Measurements from ENCODE around the gene DCC.

Gene DCC

DNA sequence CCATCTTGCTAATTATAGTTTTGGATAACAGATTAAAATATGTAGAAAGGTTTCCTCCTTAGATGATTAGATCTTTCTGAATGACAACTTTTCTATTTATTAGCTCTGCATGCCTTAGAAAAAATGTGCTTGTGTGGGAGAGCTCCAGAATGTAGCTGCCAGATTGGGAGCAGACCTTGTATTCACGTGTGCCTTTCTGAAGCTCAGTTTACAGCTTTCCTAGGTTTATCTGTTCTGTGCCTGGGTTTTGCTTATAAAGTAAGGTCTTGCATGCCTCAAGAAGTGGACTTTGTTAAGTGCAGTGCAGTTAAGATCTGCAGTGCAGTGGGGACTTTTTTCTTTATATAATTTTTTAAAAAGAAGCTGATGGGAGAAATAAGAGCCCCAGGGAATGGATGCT lies 179.0 kb downstream of the DCC start:
- no peak for FAIRE-seq

DNA sequence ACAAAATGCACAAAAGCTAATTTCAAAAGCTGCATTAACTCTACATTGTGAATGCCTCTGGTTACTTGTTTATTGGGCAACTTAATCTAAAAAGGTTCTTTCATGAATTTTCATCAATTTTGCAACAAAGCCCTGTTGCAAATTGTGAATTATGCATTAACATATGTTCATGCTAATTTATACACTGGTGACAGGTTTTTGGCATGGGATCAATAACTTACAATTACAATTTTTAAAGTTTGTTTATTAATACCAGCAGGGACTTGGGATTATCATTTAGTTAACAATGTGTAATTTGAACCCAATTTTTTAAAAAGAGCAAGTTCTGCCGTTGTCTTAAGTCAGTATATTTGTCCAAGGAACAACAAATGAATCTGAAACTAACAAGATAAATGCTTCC lies 183.6 kb downstream of the DCC start:
- FAIRE-seq = no peak

DNA sequence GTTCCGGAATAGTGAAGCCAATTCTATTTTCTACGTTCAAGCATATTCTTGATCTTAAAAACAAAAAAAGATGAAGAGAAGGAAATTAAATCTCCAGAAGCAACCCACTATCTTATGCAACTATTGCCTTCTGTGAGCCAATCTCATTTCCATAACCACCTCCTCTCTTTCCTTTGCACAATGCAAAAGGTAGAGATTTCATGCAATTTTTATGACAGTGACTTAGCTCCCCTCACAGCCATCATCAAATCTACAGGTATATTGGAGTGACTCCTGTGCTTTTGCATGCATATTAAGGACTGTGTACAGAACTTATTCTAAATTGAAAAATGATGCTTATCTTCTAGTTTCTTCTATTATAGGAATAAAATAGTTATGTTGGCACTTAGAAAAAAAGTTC lies 191.8 kb downstream of the DCC start:
- FAIRE-seq = no peak

DNA sequence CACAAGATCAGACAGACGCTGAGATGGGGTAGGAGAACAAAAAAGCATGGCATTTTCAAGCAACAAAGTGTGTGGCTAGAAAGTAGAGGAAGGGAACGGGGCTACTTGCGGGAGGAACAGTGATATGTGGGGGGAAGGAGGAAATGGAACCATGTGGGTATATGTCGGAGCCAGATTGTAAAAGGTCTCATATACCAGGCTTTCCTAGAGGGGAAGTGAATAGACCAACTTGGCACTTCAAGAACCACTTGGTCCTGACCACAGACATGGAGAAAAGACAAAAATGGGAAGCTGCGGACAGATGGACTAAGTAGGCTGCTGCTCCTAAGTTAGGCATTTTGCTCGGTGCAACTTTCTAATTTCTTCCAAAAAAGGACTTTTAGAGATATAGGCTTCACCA lies 196.0 kb downstream of the DCC start:
- no peak for FAIRE-seq

DNA sequence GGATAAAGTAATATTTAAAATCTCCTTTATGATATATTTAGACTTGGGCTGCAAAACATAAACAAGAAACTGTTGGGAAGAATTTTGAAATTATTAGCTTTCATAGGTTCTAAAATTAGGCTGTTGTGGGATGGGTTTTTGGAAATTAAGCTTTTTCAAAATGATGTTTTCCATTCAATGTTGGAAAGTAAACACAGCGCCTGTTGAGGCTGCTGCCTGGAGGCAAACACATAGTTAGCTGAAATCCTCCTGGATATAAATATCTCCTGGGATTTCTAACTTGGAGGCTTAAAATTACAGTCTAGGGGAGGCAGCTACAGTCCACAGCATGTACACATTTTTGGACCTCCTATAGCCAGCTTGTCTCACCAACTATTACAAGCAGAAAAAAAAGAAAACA lies 197.3 kb downstream of the DCC start:
- no peak for FAIRE-seq

DNA sequence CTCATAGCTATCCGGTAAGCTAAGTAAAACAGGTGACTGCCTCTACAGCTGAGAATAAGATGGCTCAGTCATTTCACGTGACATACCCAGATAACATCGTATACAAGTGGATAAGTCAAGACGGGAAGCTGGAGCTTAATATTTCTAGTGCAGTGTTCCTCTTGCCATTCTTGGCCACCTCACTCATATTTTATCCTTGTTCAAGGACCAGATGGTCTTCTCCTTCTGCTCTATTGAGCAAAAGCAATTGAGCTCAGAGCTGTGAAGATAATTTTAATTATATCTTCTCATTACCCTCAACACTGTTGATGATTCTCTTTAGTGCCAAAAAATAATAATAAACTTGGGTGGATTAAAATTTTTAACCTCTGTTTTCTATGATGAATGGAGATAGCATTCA lies 201.1 kb downstream of the DCC start:
- no peak for FAIRE-seq

DNA sequence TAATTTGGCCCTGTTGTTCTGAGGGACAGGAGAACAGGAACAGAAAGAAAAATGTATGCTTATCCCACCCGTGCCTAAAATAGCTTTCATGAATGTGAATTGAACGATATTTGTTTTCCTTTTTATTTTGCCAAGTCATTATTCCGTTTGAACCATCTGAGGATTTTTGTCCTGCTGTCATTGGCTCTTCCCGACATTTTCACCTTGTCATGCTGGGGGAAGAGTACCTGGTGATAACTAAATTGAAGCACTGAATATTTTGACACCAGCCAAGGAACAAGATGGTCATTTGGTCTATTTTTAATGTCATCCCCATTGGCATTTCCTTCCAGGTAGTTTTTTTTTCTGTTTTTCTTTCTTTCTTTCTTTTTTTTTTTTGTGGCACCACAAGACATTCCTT lies 204.1 kb downstream of the DCC start:
- no peak for FAIRE-seq

DNA sequence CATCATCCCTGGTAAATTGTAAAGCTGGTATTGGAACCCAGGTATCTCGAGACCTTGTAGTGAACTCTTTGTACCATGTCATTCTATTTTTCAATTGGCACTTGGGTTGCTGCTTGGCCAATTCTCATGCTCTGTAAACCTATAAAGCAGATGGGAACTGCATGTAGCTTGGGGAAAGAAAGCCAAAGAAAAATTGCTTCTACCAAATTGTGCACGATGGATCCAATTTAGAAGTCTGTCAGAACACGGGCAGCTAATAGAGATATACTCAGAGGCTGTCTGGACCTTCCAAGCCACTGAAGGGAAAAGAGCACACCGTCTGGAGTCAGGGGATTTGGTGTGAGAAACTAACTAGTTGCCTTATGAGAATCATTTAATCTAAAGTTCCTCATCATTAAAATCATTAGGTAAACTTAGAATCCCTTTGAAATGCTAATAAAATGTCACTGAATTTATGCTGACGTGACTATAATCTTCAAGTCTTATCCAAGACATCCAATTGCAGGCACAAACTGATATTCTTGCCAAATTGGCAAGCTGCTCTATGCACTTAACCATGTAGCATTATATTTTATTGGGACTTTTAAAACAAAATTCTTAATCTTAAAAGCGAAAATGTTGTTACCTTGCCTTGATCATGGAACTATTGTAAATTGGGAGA lies 206.8 kb downstream of the DCC start:
- no peak for FAIRE-seq

DNA sequence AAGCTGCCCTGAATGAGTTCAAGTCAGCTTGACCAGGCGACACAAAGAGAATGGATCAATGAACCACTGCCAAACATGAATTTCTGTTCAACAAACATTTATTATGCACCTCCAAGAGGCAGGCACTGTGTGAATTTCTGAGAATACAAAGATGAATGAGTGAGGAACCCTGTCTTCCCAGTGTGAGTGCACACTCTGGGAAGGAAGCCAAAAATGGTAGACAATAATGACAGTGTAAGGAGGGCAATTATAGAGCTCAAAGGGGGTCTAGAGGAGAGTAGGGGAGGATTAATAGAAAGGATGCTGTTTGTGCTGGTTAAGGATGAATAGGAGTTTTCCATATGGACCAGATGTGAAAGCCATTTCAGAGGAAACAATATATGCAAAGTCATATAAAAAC lies 213.4 kb downstream of the DCC start:
- FAIRE-seq = no peak

DNA sequence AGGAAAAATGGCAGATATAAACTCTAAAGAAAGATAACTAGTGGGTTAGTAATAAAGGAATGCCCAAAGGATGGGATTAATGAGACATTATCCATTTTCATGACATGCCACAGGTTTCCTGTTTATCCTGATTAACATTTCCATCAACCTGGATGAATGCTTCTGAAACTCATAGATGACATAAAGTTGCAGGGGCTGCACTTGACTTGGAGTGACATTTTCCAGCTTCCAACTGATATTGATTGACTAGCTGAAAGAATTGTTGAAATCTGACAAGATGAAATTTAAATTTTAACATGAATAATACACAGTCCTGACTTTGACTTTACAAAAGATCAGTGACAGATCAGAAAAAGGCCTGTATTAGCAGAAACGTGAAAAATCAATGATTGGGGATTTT lies 214.2 kb downstream of the DCC start:
- no peak for FAIRE-seq

DNA sequence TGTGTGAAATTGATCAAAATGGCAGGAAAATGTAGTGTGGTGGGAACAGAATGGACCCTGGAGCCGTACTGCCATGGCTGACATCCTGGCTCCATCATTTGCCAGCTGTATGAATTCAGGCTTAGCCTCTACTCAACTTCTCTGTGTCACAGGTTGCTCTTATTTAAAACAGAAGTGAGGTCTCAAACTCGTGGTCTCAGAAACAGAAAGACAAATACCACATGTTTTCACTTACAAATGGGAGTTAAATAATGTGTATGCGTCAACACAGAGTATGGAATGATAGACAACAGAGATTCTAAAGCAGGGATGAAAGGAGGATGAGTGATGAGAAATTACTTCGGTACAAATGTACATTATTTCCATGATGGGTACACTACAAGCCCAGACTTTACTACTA lies 227.4 kb downstream of the DCC start:
- no peak for FAIRE-seq

DNA sequence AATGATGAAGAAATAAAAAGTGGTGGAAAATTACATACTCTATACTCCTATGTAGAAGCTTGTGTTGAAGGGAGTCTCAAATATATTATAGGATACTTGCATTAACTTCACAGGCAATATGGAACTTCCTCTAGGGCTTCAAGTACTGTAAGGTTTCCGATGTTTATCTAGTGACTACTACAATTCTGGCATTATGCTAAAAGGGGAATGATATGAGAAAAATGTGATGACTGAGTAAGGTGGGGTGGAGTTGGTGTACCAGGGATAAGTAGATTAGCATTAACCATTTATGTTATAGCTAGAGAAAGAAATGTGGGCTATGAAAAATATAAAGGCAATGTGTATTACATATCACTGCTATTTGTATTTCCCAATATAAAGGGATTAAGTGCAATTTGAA lies 229.5 kb downstream of the DCC start:
- no peak for FAIRE-seq

DNA sequence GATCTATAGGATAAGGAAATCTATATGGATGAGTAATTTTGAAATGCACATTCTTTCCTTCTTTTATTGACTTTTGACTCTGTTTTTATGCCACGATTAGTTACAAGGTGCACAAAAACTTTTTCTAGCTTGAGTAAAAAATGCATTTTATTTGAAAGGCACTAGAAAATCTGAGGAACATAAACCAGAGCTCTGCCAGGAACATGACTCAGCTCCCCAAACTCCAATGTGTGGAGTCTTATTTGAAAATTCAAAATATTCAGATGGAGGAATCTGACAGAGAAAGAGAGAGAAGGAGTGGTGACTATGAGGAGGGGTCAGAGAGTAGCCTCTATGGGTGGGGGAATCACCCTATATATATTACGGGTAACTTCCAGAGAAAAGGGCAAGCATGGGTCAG lies 231.0 kb downstream of the DCC start:
- FAIRE-seq = no peak

DNA sequence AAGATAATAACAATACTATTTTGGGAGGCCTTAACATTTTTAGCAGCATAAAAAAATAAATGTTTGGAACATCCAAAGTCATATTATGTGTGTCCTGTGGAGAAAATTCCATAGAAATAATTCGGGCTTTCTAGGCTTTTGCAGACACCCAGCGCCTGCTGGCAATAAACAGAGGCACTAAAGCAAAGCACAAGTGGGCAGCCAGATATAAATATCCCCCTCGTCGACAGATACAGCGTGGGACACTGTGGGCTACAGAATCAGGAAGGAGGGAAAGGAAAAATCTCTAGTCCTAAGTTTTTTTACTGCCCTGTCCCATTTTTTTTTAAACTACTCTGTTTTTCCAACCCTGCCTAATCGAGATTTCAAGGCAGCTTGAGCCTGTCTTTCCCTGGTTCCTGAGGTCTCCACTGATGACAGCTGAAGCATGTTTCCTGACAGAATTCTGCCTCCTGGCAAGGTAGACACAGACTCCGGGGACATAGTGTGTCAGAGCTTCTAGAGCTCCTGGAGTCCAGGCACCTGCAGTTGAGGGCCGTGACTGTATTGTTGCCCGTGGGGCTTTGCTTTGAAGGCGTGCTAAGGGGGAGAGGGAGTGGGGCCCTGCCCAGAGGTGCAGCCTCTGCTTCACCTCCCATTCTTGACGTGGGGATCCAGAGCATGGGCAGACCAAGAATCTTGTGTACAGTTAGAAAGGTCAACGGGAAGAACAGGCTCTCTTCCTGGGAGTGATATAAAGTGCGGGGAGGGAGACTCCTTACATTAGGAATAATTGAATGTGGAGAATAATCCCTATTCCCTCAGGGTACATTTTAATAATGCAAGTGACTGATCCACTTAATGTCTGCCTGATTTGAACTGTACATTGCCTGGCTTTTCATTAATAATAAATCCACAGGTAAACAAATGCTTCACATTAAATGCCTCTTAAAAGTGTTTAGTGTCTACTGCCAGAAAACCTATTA lies 232.3 kb downstream of the DCC start:
- no peak for FAIRE-seq

DNA sequence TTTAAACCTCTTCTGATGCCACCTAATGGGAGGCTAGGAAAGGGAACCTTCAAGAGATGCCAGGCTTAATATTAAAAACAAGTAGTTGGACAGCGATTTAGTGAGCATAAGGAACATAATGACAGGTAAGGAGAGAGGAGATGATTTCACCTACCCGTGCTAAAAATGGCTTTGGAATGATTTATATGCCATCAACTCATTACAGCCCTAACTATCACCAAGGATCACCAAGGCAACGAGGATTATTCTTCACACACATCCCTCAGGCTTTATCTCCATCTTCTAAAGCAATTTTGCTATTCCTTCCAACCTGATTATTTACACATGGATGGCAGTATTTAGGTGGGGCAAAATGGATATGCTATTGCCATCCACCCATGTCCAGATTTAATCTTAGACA lies 237.8 kb downstream of the DCC start:
- FAIRE-seq = no peak

DNA sequence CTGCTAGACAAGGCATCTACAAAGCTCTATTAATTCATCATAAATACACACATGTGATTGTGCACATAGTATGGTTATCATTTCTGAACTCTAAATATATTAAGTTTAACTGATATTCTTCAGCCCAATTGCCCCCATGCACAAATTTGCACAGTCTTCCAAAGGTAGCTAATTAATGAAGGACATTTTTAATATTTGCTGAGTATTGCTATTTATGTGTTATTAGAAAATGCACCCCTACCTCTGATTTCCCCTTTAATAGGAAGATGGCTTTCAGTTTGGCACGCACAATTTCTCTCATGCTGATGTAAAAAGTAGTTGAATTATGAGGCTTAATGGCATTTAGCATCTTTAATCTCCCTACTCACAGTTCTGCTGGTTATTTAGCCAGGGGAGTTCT lies 242.1 kb downstream of the DCC start:
- no peak for FAIRE-seq

DNA sequence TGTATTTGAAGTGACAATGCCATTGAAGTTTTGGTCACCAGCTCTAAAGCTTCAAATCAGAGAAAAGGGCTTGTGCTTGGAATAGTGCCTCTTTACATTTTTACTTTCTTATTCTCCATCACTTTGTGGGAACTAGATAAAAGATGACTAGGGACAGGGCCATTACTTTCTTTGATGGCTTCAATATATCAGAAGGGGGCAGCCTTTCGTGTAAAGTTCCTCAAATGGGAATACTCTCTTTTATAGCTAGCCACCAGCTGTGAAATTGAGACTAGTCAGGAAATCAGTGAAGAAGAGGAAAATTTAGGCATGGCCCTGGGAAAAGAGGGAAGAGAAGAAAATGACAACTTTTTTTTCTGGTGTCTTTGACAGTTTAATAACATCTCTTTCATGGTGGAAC lies 242.5 kb downstream of the DCC start:
- no peak for FAIRE-seq

DNA sequence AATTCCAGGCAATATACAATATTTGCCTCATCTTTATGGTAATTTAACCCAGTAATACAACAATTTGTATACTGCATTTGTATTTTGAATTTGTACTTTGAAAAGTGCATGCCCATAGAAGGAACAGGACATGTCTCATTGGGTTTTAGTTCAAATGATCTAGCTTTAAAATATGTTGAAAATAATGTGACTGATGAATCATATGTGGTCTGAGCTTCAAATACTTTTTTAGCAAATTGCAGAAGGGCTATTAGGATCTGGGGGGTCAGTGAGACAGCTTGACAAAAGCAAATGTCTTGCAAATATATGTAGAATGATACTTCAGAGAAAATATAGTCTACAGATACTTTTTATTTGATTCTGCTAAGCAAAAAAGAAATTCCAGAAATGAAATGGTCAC lies 248.9 kb downstream of the DCC start:
- no peak for FAIRE-seq

DNA sequence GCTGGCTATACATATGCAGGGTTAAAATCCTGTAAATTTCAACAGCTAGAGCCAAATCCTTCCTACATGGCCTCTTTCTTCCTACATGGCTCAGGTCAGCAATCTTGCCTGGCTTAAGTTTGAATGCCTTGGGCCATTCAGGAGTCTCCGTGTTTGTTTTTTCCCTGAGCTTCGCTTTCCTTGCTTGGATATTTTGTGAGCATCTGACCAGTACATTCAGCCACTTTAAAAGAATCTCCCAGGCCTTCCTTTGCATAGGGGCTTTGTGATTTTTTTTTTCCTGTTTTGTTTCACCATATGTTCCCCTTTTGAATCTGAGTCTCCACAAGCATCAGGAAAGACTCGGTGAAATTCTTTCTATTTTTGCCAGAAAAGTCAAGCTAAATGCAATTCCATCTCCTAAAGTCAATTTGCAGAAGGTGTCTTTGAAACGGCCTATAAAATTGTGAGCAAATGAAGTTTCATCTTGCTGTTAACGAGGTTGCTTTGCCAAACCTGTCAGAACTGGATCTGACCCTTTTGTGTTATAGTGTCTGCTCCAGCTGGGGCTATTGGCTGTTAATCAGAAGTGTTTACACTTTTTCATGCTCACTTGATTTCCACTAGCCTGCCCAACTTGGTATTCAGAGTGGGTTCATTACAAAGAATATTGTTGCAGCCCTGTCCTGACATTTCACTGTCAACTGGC lies 256.9 kb downstream of the DCC start:
- no peak for FAIRE-seq

DNA sequence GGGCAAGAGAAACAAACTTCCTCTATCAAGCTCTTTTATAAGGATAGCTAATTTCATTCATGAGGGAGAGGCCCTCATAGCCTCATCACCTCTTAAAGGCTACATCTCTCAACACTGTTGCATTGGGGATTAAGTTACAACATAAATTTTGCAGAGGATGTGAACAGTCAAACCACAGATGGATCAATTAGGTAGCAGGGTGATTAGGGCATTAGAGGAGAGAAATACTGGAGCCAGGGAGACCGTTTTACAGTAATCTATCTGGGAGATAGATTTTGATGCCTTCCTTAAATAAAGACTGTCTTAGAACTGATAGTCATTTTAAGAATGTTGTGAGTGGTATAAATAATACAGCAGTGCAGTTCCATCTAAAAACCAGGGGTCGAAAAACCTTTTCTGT lies 258.9 kb downstream of the DCC start:
- FAIRE-seq = no peak

DNA sequence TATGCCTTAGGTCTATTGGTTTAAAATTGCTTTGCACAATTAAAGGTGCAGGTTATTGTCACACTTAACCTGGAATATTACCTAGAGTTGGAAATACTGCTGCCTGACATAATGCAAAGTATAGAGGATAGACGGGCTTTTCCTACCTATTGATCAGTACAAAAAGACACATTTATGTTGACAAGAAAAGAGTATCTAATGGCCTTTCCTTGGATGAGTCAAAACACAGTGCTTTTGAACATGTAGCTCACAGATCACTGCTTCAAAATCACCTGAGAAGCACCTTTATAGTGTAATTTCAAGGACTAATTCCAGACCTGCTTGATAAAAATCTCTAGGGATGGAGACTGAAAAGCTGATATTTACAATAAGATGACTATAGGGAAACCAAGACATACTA lies 262.8 kb downstream of the DCC start:
- no peak for FAIRE-seq

DNA sequence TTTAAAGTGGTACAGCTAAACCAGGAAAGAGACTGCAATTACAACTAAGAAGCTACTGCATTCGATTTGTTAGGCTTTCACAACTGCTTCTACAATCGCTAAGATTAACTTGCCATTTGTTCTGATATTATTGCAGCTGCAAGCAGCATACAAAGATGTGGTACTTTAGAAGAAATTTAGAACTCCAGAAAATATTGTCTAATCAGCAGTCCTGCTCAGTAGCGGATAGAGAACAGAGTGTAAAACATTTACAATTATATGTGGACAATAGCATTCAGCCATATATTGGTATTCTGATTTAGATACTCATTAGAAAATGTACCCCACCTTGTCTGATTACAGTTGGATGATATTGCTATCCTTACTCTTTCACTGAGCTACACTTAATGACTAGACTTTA lies 265.3 kb downstream of the DCC start:
- no peak for FAIRE-seq

DNA sequence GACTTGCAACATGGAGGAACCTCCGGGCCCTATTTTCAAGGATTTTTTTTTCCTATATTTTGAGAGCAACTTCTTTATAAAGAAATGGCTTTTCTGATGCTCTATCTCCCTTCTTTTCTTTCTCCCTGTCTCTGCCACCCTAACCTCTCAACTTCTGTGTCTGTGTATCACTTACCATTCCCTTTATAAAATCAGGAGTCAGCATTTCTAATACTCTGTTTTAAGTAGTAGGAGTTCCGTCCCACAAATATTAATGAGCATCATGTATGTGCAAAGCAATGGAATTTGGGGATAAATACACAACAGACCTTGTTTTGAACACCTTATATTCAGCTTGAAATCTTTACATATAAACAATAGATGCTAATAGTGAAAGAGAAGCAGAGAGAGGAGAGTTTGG lies 268.0 kb downstream of the DCC start:
- FAIRE-seq = no peak

Measured in colon (tissue), 2 donors.